Spinal cord (tissue), 10 donors: ENCODE data around the gene CFAP20DC. TPM values are rescaled to one million over a fixed set of nuclear protein-coding genes. Genes with fewer than 3 reads are reported as not detected.
"Not testable (repeated sequence)": the region's sequence is repeated elsewhere in the genome, so short reads cannot be mapped to it uniquely, and the experiment has no call there.

Source experiments
- DNase-seq, 6 donors: peaks; one replicate each; pipeline versions ENCODE4 v3.0.0 to v3.0.0-alpha.2; 2013 to 2015; ENCODE audit warnings: low spot score in 6 of 6, low read depth in 4 of 6
- H3K27ac ChIP-seq: one replicate; pipeline ENCODE4 v1.5.1; 2013; ENCODE audit warnings: low read depth, low read length, control low read depth
- H3K27me3 ChIP-seq: one replicate; pipeline ENCODE4 v1.6.1; 2013; ENCODE audit warnings: low read length; ENCODE audit not compliant: control insufficient read depth, insufficient read depth
- H3K36me3 ChIP-seq: one replicate; pipeline ENCODE4 v1.6.1; 2013; ENCODE audit warnings: low read length; ENCODE audit not compliant: control insufficient read depth, insufficient read depth
- H3K4me1 ChIP-seq: one replicate; pipeline ENCODE4 v1.6.1; 2013; ENCODE audit warnings: low read length; ENCODE audit not compliant: control insufficient read depth, insufficient read depth
- H3K4me3 ChIP-seq: one replicate; pipeline ENCODE4 v1.5.1; 2013; ENCODE audit warnings: low read depth, low read length, control low read depth
- H3K9me3 ChIP-seq: one replicate; pipeline ENCODE4 v1.6.1; 2013; ENCODE audit warnings: low read length; ENCODE audit not compliant: control insufficient read depth, insufficient read depth
- WGBS: methylation state at CpG from one replicate; pipeline ENCODE4 v1.1.5; 2013; ENCODE audit warnings: missing lambda C conversion rate; ENCODE audit not compliant: insufficient coverage; 5-methylcytosine and 5-hydroxymethylcytosine counted together
- polyA plus RNA-seq, 2 donors: library from polyadenylated mRNA; unstranded; fragments of 120-200 nt; gene quantifications; one replicate each; pipeline ENCODE4 v1.2.1, GENCODE V29; 2013; ENCODE audit not compliant: insufficient read length in 2 of 2
- total RNA-seq, 2 donors: library from RNA; depleted of rRNA in 1 of 2; stranded (reverse); fragments of 120-200 nt in 1 of 2; fragments of >200 nt in 1 of 2; gene quantifications; one replicate each; pipeline versions ENCODE4 v1.2.3 to v1.2.4, GENCODE V29; 2013 to 2014
- donor health status: healthy.

Gene CFAP20DC
- total and polyA plus RNA-seq, 4 donors: 1.6 to 2.8 (median 1.7) TPM

DNA sequence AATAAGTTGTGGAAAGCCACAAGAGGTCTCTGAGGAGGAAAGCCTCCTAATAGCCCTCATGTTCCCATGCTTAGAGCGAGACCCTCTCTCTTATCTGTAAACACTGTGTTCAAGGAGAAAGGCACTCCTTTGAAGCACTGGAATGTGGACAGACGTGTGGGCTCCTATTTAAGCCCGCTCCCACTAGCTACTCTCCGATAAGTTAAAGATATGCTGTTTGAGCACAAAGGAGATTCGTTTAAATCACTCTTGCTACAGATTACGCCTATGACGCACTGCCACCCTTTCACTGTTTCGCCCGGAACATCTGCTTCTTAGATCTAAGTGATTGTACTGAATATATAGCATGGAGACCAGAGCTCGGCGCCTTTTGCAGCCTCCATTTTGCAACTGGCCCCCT, 325.5 kb downstream of the CFAP20DC start:
- no peak overlapping the region for H3K4me3 ChIP-seq
- H3K27ac ChIP-seq: no peak overlapping the region
- no peak for DNase-seq
- H3K36me3 ChIP-seq: no peaks in the 10 kb centered on the region
- H3K27me3 ChIP-seq: no peaks in the 10 kb centered on the region
- H3K4me1 ChIP-seq: no peaks in the 10 kb centered on the region
- no peaks in the 10 kb centered on the region for H3K9me3 ChIP-seq
- WGBS: 83% methylated on average over 3 of the region's 11 CpGs

DNA sequence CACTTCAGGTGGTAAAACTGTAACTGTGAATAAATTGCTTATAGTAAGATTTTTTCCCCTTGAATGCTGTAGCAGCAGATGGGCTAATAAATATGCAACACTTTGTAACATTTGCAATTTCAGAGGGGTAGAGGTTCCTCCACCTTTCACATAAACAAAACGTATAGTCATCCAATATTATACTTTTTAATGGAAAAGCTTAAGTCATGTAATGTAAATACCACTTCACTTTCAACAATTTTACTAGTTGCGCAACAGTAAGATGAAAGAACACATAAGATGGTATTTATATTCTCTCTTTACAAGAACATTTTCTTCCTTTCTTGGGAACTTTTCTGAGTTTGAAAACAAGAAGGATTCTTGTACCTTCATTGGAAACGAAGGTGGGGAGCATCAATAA, 326.7 kb downstream of the CFAP20DC start:
- Histone ChIP-seq H3K4me3 (no peak overlapping the region), H3K27ac (no peak overlapping the region), H3K36me3 (no peaks in the 10 kb centered on the region), H3K27me3 (no peaks in the 10 kb centered on the region), H3K9me3 (no peaks in the 10 kb centered on the region), H3K4me1 (no peaks in the 10 kb centered on the region)
- peak in 2 of 6 donors; percentile 15 to 33 for DNase-seq
- WGBS: no CpG with 5 or more reads among the region's 3 CpGs

DNA sequence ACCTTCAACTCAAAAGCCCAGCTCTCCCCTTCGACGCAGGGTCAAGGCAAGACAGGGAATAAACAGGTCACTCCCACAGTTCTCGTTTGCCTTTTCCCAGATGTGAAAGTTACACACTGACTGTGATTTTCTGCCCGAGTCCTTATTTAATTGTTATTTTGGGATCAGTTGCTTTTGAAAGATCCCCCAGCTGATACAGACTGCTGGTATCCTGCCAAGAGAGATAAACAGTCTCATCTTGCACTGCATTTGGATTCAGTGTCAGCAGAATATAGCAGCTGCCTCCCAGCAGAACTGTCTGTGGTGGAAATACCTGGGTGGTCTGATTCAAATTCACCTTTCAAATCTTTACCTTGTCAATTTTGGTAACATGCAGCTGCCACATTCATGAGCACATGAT, 327.3 kb downstream of the CFAP20DC start:
- no peaks in the 10 kb centered on the region for H3K9me3 ChIP-seq
- no peaks in the 10 kb centered on the region for H3K36me3 ChIP-seq
- H3K27me3 ChIP-seq: no peaks in the 10 kb centered on the region
- no peak overlapping the region for H3K4me3 ChIP-seq
- no peak overlapping the region for H3K27ac ChIP-seq
- WGBS: 41% methylated on average over 2 of the region's 4 CpGs
- peak in 2 of 6 donors; percentile 61 to 76 for DNase-seq
- H3K4me1 ChIP-seq: no peaks in the 10 kb centered on the region

DNA sequence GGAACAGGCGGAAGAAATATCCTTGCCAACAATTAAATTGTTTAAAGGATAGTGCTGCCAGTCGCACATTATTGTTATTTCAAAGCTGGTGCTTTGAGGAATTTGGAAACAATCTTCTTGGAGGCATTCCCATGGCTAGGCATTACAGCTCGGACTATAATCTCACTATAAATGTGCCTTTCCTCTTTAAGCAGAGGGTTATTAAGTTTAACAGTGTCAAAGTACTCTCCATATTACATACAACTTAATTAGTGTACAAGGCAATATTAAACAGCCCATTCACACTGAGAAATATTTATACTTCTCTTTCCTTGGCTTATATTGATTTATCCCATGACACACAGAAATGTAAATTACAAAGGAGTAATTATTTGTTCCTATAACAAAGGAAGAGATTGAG, 329.3 kb downstream of the CFAP20DC start:
- DNase-seq: peak in 1 of 6 donors; percentile 30
- H3K4me3 ChIP-seq: no peak overlapping the region
- H3K36me3 ChIP-seq: no peaks in the 10 kb centered on the region
- no peaks in the 10 kb centered on the region for H3K4me1 ChIP-seq
- 50% methylated on average over 2 of the region's 3 CpGs for WGBS
- H3K27ac ChIP-seq: no peak overlapping the region
- no peaks in the 10 kb centered on the region for H3K9me3 ChIP-seq
- H3K27me3 ChIP-seq: no peaks in the 10 kb centered on the region

DNA sequence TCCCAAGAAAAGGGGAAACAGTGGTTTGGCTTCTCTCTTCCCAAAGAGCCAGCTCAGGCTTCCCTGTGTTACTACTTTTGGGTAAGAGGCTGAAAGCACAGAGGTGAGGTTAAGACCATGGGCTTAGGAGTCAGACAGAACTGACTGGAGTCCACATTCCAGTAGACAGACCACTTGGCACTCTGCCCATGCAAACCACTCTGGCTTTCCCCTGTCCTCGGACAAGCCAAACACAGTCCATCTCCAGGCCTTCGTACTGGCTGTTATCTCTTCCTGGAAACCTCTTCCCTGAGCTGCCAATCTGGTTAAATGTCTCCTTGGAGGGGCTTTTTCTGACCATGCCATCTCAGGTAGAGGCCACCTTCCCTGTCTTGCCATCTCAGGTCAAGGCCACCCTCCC, 330.1 kb downstream of the CFAP20DC start:
- Histone ChIP-seq H3K27ac (no peak overlapping the region), H3K4me3 (no peak overlapping the region), H3K4me1 (no peaks in the 10 kb centered on the region), H3K27me3 (no peaks in the 10 kb centered on the region), H3K36me3 (no peaks in the 10 kb centered on the region), H3K9me3 (no peaks in the 10 kb centered on the region)
- no peak for DNase-seq
- 74% methylated on average over 2 of the region's 2 CpGs for WGBS

DNA sequence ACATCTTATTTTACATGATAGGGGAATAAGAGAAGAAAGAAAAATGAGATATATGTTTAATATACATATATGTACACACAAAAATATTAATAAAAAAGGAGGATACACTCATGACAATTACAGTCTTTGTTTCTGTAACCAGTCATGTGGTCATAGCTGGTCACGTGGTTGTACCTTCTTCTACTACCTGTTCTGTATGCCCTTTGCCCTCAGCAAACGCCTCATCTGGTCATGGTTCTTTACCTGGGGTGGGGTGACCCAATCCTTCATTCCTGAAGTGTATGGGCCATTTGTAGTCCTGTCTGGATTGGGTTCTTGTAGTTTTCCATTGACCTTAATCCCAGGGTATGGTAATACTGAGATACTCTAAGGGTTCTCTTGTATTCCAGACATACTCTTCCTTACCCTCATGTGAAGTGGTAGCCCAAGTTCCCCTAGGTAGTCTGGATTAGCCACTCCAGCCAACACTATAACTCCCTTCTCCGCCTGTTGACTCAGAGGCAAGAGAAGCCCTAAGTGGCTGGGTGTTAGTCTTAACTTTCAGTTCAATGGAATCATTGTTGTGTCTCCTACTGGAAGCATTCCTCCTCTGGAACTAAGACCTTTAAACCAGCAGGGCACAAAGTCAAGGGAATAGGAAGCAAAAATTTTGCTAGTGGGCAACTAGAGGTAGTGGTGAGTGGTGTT, 336.0 kb downstream of the CFAP20DC start:
- Histone ChIP-seq H3K27me3 (no peaks in the 10 kb centered on the region), H3K4me1 (no peaks in the 10 kb centered on the region), H3K27ac (no peak overlapping the region), H3K4me3 (no peak overlapping the region), H3K36me3 (no peaks in the 10 kb centered on the region), H3K9me3 (no peaks in the 10 kb centered on the region)
- no CpG with 5 or more reads among the region's 3 CpGs for WGBS
- DNase-seq: no peak

DNA sequence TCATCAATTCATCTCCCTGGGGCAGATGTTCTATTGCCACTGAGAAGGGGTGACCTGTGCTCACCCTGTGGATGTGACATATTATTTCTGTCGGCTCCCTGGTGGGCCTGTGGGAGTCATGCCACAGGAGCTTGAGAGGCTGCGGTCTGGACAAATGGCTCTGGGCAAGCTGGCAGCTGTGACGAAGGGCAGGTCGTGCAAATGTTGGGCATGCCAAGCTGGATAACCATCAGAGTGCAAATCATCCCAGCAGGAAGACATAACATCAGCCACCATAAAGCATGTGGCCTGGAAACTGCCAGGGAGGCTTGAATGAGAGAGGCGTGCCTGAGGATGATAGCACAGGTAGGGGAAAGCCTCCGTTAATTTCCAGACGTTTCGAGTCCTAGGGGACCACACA, 338.0 kb downstream of the CFAP20DC start:
- Histone ChIP-seq H3K27me3 (no peaks in the 10 kb centered on the region), H3K4me1 (no peaks in the 10 kb centered on the region), H3K9me3 (no peaks in the 10 kb centered on the region), H3K36me3 (no peaks in the 10 kb centered on the region), H3K27ac (no peak overlapping the region), H3K4me3 (no peak overlapping the region)
- WGBS: 84% methylated on average over 3 of the region's 8 CpGs
- DNase-seq: no peak

DNA sequence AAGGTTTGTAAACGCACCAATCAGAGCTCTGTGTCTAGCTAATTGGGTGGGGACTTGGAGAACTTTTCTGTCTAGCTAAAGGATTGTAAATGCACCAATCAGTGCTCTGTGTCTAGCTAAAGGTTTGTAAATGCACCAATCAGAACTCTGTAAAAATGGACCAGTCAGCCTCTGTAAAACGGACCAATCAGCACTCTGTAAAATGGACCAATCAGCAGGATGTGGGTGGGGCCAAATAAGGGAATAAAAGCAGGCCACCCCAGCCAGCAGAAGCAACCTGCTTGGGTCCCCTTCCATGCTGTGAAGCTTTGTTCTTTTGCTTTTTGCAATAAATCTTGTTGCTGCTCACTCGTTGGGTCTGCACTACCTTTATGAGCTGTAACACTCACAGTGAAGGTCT, 340.8 kb downstream of the CFAP20DC start:
- DNase-seq, H3K4me3 ChIP-seq, H3K27me3 ChIP-seq, H3K9me3 ChIP-seq, H3K36me3 ChIP-seq, H3K27ac ChIP-seq, H3K4me1 ChIP-seq: not testable (repeated sequence)
- 59% methylated on average over 3 of the region's 3 CpGs for WGBS

DNA sequence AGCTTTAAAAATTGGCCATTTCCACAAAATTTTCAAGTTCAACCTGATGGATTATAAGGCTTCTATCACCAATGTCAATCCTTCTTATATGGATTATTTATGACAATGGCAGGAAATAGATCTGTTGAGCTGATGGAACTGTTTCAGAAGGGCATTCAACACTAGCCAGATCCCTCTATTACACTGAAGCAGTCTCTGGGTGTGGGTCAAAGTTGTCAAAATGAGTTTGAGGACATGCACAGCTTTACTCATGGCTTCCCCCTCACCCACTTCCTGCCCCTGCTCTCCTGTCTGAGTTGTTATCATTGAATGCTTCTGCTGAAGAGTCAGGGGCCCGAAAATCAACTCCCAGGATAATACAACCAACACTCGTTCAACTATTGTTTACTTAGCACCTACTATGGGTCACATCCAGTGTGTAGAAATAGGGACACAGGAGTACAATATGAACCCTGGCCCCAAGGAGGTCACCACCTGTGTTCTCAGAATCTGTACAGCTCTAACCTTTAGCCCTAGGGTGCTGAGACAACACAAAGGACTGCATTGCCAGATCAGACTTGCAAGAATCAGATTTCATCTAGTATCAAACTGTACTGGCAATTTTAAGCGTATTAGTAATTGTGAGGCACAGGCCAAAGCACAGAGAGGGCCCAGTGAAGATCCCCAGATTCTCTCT, 341.6 kb downstream of the CFAP20DC start:
- Histone ChIP-seq H3K27me3 (no peaks in the 10 kb centered on the region), H3K27ac (no peak overlapping the region), H3K4me1 (no peaks in the 10 kb centered on the region), H3K36me3 (no peaks in the 10 kb centered on the region), H3K9me3 (no peaks in the 10 kb centered on the region), H3K4me3 (no peak overlapping the region)
- no peak for DNase-seq
- WGBS: 72% methylated on average over 2 of the region's 3 CpGs

DNA sequence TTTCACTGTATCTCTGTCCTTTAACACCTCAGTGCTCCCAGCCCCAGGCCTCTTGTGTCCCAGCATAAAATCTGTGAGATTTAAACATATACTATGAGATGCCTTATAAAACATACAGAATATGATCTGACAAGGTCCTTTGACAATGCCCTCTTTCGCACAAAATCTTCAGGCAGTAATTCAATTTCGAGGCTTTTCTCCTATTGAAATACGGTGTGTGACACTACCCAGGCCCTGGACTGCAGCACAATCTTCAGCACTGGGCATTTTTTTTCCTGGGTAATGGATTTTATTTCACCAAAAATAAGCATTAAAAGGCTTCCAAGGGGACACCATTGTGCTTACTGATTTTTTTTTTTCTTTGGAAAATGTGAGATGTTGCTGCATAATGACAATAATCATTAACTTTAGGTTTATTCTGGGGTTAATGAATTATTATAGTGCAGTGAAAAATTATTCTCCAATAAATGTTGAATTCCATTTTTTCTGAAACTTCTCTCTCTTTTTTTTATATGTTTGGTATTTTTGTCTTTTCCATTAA, 342.4 kb downstream of the CFAP20DC start:
- no peaks in the 10 kb centered on the region for H3K4me1 ChIP-seq
- WGBS: no CpG with 5 or more reads among the region's 3 CpGs

More for the DNA sequence above, 342.4 kb downstream of the CFAP20DC start:
- H3K36me3 ChIP-seq: no peaks in the 10 kb centered on the region
- H3K4me3 ChIP-seq: no peak overlapping the region
- H3K27me3 ChIP-seq: no peaks in the 10 kb centered on the region
- no peak overlapping the region for H3K27ac ChIP-seq
- DNase-seq: peak in 1 of 6 donors; percentile 24
- H3K9me3 ChIP-seq: no peaks in the 10 kb centered on the region
